WTC11 (cell line): ENCODE results near the gene TP63.

Experiments
- NR2C2 ChIP-seq: sonication (generic); formaldehyde crosslinking; IDR thresholded peaks from 2 replicates; pipeline ENCODE4 v1.8.0; 2022; ENCODE audit warnings: mild to moderate bottlenecking, missing genetic modification reagents
- NR3C1 ChIP-seq: sonication (generic); formaldehyde crosslinking; conservative IDR thresholded peaks from 2 replicates; pipeline ENCODE4 v1.8.1; 2023; ENCODE audit warnings: low read depth, mild to moderate bottlenecking, missing genetic modification reagents
- TF ChIP-seq, protein P1 (sequence below): sonication (generic); formaldehyde crosslinking; IDR thresholded peaks from 2 replicates; pipeline ENCODE4 v1.8.1; 2023; ENCODE audit warnings: mild to moderate bottlenecking, missing genetic modification reagents, moderate library complexity
- TF ChIP-seq, protein P2 (sequence below): sonication (generic); formaldehyde crosslinking; IDR thresholded peaks from 2 replicates; pipeline ENCODE4 v1.8.0; 2023; ENCODE audit warnings: missing genetic modification reagents, mild to moderate bottlenecking, borderline replicate concordance

DNA sequence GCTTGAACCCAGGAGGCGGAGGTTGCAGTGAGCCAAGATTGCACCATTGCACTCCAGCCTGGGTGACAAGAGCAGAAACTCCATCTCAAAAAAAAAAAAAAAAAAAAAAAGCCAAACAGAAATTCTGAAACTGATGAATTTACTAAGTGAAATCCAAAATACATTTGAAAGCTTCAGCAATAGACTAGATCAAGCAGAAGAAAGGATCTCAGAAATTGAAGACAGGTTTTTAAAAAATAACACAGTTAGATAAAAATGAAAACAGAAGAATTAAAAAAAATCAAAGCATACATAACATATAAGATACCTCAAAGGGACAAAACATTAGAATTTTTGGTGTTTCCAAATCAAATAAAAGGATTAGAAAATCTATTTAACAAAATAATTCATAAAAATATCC is 114.4 kb downstream of the TP63 start:
- no peak for TF ChIP-seq NR2C2 (CRISPR knock-in tag)
- no peak for TF ChIP-seq NR3C1 (CRISPR knock-in tag)
- TF ChIP-seq, protein P1, sequence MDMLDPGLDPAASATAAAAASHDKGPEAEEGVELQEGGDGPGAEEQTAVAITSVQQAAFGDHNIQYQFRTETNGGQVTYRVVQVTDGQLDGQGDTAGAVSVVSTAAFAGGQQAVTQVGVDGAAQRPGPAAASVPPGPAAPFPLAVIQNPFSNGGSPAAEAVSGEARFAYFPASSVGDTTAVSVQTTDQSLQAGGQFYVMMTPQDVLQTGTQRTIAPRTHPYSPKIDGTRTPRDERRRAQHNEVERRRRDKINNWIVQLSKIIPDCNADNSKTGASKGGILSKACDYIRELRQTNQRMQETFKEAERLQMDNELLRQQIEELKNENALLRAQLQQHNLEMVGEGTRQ (CRISPR knock-in tag), result no peak
- TF ChIP-seq, protein P2, sequence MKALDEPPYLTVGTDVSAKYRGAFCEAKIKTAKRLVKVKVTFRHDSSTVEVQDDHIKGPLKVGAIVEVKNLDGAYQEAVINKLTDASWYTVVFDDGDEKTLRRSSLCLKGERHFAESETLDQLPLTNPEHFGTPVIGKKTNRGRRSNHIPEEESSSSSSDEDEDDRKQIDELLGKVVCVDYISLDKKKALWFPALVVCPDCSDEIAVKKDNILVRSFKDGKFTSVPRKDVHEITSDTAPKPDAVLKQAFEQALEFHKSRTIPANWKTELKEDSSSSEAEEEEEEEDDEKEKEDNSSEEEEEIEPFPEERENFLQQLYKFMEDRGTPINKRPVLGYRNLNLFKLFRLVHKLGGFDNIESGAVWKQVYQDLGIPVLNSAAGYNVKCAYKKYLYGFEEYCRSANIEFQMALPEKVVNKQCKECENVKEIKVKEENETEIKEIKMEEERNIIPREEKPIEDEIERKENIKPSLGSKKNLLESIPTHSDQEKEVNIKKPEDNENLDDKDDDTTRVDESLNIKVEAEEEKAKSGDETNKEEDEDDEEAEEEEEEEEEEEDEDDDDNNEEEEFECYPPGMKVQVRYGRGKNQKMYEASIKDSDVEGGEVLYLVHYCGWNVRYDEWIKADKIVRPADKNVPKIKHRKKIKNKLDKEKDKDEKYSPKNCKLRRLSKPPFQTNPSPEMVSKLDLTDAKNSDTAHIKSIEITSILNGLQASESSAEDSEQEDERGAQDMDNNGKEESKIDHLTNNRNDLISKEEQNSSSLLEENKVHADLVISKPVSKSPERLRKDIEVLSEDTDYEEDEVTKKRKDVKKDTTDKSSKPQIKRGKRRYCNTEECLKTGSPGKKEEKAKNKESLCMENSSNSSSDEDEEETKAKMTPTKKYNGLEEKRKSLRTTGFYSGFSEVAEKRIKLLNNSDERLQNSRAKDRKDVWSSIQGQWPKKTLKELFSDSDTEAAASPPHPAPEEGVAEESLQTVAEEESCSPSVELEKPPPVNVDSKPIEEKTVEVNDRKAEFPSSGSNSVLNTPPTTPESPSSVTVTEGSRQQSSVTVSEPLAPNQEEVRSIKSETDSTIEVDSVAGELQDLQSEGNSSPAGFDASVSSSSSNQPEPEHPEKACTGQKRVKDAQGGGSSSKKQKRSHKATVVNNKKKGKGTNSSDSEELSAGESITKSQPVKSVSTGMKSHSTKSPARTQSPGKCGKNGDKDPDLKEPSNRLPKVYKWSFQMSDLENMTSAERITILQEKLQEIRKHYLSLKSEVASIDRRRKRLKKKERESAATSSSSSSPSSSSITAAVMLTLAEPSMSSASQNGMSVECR (CRISPR knock-in tag), result no peak
